ENCODE measurements around the gene ZNF141.
"Not testable (repeated sequence)": the region's sequence is repeated elsewhere in the genome, so short reads cannot be mapped to it uniquely, and the experiment has no call there.

The ZNF141 gene

DNA sequence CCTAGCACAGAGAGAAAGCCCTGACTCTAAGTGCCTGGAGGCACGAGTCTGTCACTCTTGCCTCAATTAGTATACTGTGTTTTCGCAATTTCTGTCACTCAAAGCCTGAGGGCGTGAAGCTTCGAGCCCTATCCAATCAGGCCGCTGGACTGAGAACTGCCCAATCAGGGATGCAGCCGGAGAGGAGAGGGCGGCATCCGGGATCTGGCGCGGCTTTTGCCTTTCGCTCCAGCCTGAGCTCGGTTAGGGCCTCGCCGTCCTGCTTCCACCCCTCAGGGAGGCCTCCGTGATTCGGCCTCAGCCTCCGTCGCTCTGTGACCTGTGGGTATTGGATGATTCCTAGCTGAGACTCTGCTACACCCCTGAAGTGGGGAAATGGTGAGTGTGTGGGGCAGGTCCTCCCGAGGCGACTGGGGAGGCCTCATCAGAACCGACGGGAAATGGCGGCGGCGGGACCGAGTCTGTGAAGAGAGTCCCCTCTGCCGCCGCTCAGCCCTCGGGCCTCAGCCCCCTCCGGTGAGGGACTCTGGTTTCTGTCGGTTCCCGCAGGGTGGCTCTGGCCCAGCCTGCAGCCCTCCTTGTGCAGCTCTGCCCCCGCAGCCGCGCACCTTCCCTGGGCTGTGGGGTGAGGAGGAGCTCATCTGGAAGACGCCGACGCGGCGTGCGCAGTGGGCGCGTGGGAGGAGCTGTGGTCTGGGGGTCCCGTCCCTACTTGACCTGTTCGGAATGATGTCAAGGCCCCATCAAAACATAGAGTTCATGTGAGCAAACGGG is 48.5 kb downstream of the ZNF141 start:
- DNase-seq, result no peak

DNA sequence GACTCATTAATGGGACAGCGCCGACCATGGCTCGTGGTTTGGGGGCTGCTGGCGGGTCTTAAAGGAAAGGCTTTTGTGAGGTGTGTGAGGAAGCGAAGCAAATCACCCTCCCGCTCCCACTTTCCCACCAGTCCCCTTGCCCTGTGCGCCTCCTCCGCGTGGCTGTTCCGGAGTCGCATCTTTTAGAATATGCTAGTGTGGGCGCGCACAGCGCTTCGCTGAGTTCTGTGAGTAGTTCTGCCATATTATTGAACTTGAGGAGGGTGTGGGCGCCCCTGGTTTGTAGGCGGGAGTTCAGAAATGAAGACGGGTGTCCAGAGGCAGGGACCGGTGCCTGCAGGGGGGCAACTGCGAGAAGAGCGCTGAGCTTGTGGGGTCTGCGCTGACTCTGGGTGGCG is 49.1 kb downstream of the ZNF141 start:
- DNase-seq, result no peak

DNA sequence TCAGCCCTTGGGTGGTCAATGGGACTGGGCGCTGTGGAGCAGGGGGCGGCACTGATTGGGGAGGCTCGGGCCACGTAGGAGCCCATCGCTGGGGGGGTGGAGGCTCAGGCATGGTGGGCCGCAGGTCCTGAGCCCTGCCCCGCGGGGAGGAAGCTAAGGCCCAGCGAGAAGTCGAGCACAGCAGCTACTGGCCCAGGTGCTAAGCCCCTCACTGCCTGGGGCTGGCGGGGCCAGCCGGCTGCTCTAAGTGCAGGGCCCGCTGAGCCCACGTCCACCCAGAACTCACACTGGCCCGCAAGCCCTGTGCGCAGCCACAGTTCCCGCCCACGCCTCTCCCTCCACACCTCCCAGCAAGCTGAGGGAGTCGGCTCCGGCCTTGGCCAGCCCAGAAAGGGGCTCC is 66.4 kb downstream of the ZNF141 start:
- DNase-seq, result no peak

DNA sequence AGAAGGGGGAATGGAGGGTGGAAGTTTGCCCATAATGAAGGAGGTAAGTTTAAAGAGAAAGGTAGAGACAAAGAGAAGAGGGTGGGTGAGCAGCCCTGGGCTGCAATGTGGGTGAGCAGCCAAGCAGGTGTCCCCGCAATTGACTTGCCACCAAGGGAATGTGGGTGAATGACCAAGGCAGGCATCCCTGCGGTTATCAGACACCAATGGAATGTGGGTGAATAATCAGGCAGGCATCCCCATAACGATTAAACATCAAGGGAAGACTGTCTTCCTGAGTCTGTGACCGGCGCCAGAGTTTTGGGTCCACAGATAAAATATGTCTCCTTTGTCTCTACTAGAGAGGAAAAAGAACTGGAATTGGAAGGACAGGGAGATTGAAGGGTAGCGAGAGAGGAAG is 70.7 kb downstream of the ZNF141 start:
- DNase-seq, result not testable (repeated sequence)

DNA sequence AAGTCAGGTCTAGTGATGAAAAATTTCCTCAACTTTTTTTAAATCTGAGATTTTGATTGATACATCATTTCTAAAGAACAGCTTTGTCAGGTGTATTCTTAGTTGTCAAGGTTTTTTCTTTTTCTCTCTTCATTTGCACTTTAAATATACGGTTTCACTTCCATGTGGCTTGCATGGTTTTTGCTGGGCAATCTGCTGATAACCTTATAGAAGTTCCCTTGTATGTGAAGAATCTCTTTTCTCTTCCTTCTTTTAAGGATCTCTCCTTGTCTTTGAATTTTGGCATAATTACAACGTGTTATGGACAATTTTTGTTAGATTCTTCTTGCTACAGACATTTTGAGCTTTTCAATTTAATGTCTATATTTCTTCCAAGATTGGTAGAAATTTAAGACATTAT is 85.0 kb downstream of the ZNF141 start:
- no peak for DNase-seq

All from cerebellar nuclear complex (tissue), 1 donor.